HG02763 (cell line): Measurements from ENCODE around the gene KIRREL1.

Experiments
- ATAC-seq: cut with Tn5 transposase; IDR thresholded peaks from one replicate; pipeline ENCODE4 v1.9.1; 2021; ENCODE audit warnings: mild to moderate bottlenecking, moderate library complexity; ENCODE audit not compliant: unreplicated experiment

The KIRREL1 gene

GRCh38 chr1:158062174-158062573, 68.7 kb downstream of the KIRREL1 start:
- ATAC-seq: no peak

- ATAC-seq: no peak
These were observed 74.2 kb downstream of the KIRREL1 start for GRCh38 chr1:158067662-158068061.

- no peak for ATAC-seq
These were observed 75.5 kb downstream of the KIRREL1 start for GRCh38 chr1:158068918-158069317.

GRCh38 chr1:158071138-158071537, 77.7 kb downstream of the KIRREL1 start:
- no peak for ATAC-seq

GRCh38 chr1:158075078-158075477, 81.6 kb downstream of the KIRREL1 start:
- ATAC-seq: no peak

- no peak for ATAC-seq
These were observed 83.0 kb downstream of the KIRREL1 start for GRCh38 chr1:158076441-158076840.

- no peak for ATAC-seq
These were observed 84.2 kb downstream of the KIRREL1 start for GRCh38 chr1:158077411-158078256.

GRCh38 chr1:158078569-158079080, 85.2 kb downstream of the KIRREL1 start:
- no peak for ATAC-seq

GRCh38 chr1:158080066-158080465, 86.6 kb downstream of the KIRREL1 start:
- no peak for ATAC-seq

- no peak for ATAC-seq
These were observed 90.9 kb downstream of the KIRREL1 start for GRCh38 chr1:158084336-158084735.

GRCh38 chr1:158084747-158085146, 91.3 kb downstream of the KIRREL1 start:
- no peak for ATAC-seq

GRCh38 chr1:158087320-158087927, 94.0 kb downstream of the KIRREL1 start:
- ATAC-seq: no peak

- ATAC-seq: no peak
These were observed 96.0 kb downstream of the KIRREL1 start for GRCh38 chr1:158089476-158089875.

GRCh38 chr1:158089925-158090637, 96.6 kb downstream of the KIRREL1 start:
- no peak for ATAC-seq

- ATAC-seq: no peak
These were observed 99.9 kb downstream of the KIRREL1 start for GRCh38 chr1:158093376-158093775.

- no peak for ATAC-seq
These were observed 101.1 kb downstream of the KIRREL1 start for GRCh38 chr1:158094571-158094970.

- ATAC-seq: no peak
These were observed 102.4 kb downstream of the KIRREL1 start for GRCh38 chr1:158095737-158096335.

GRCh38 chr1:158098256-158098655, 104.8 kb downstream of the KIRREL1 start:
- no peak for ATAC-seq

- ATAC-seq: no peak
These were observed 105.7 kb downstream of the KIRREL1 start for GRCh38 chr1:158099185-158099584.

- no peak for ATAC-seq
These were observed 107.1 kb downstream of the KIRREL1 start for GRCh38 chr1:158100498-158100897.

- no peak for ATAC-seq
These were observed 108.0 kb downstream of the KIRREL1 start for GRCh38 chr1:158101455-158101854.
